ENCODE measurements around the gene PEX11G.

PEX11G gene

DNA sequence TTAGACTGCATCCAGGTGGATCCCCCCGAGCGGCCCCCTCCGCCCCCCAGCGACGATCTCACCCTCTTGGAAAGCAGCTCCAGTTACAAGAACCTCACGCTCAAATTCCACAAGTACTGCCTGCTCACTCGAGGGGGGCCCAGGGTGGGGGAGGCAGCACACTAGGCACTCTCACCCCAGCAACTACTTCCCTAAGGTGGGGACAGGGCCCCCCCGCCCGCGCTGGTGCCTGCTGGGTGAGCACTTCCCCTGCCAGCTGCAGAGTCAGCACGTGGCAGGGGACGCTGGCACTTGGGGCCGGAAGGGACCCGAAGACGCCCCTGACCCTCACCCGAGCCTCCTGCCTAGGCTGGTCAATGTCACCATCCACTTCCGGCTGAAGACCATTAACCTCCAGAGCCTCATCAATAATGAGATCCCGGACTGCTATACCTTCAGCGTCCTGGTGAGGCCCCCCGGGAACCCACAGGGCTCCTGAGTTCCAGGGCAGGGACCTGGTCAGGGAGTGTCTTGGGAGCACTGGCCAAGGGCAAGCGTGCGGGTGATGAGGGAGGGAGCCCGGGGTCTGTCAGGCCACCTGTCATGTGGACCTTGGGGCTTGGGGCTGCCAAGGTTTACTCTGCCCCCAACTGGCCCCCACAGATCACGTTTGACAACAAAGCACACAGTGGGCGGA lies 38.8 kb upstream of the PEX11G start:
- no peaks in the 10 kb centered on the region for H3K4me1 ChIP-seq (ENCODE audit: insufficient read depth, low read length)
- H3K4me3 ChIP-seq (ENCODE audit: low read length) = no peak overlapping the region
- H3K27me3 ChIP-seq (ENCODE audit: insufficient read depth, low read length) = no peaks in the 10 kb centered on the region
- no peak overlapping the region for H3K9ac ChIP-seq (ENCODE audit: low read depth, low read length)
- H3K9me3 ChIP-seq (ENCODE audit: insufficient read depth, low read depth, low read length) = no peaks in the 10 kb centered on the region
- H3K36me3 ChIP-seq (ENCODE audit: insufficient read depth, low read depth, low read length) = peaks cover 9% of the 10 kb centered on the region
- H3K27ac ChIP-seq (ENCODE audit: low read length) = no peak overlapping the region

DNA sequence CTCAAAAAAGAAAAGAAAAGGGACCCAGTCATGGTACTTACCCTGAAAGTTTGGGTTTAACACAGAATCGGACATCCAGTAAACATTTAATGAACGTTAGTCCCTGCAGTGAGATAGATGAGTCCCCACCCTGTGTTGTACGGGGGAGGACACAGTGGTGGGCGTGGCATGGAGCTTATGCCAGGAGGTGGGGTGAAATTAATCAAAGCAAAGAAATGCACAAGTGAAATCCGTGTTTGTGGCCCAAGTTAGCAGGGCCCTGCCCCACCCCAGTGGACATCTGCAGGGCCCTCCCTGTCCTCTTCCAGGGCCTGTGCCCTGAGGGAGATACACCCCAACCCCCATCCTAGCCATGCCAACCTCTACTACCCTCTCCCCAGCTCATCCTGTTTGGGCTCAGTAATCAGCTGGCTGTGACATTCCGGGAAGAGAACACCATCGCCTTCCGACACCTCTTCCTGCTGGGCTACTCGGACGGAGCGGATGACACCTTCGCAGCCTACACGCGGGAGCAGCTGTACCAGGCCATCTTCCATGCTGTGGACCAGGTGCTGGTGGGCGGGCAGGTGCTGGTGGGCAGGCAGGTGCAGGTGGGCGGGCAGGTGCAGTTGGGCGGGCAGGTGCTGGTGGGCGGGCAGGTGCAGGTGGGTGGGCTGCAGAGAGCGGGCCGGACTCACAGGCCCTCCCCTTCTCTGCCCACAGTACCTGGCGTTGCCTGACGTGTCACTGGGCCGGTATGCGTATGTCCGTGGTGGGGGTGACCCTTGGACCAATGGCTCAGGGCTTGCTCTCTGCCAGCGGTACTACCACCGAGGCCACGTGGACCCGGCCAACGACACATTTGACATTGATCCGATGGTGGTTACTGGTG lies 37.5 kb upstream of the PEX11G start:
- H3K36me3 ChIP-seq (ENCODE audit: insufficient read depth, low read depth, low read length) = peaks cover 4% of the 10 kb centered on the region; the same call in 1 of the 2 replicates

DNA sequence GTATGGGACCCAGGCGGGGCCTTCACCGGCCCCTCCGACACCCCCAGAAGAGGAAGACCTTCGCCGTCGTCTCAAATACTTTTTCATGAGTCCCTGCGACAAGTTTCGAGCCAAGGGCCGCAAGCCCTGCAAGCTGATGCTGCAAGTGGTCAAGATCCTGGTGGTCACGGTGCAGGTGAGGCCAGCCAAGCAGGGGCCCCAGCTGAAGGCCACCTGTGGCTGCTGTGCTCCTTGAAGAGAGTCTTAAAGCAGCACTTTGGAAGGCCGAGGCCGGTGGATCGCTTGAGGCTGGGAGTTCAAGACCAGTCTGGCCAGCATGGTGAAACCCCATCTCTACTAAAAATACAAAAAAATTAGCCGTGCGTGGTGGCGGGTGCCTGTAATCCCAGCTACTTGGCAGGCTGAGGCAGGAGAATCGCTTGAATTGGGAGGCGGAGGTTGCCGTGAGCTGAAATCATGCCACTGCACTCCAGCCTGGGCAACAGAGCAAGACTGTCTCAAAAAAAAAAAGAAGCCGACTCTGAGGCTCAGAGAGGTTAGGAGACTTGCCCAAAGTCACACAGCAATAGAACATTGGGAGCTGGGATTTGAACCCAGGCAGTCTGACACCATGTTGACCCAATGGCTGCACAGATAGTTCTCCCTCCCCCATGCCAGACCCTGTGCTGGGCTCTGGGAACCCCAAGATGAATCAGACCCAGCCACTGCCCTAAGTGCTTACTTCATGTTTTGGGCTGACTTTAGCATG lies 36.3 kb upstream of the PEX11G start:
- Histone ChIP-seq H3K4me1 (ENCODE audit: insufficient read depth, low read length) (no peaks in the 10 kb centered on the region), H3K27me3 (ENCODE audit: insufficient read depth, low read length) (no peaks in the 10 kb centered on the region), H3K4me3 (ENCODE audit: low read length) (no peak overlapping the region), H3K9me3 (ENCODE audit: insufficient read depth, low read depth, low read length) (no peaks in the 10 kb centered on the region), H3K36me3 (ENCODE audit: insufficient read depth, low read depth, low read length) (peaks cover 4% of the 10 kb centered on the region; the same call in 1 of the 2 replicates), H3K27ac (ENCODE audit: low read length) (no peak overlapping the region), H3K9ac (ENCODE audit: low read depth, low read length) (no peak overlapping the region)

More for the DNA sequence above, 37.5 kb upstream of the PEX11G start:
- no peaks in the 10 kb centered on the region for H3K27me3 ChIP-seq (ENCODE audit: insufficient read depth, low read length)
- no peaks in the 10 kb centered on the region for H3K9me3 ChIP-seq (ENCODE audit: insufficient read depth, low read depth, low read length)
- no peak overlapping the region for H3K27ac ChIP-seq (ENCODE audit: low read length)
- H3K4me3 ChIP-seq (ENCODE audit: low read length) = no peak overlapping the region
- H3K4me1 ChIP-seq (ENCODE audit: insufficient read depth, low read length) = no peaks in the 10 kb centered on the region
- no peak overlapping the region for H3K9ac ChIP-seq (ENCODE audit: low read depth, low read length)

DNA sequence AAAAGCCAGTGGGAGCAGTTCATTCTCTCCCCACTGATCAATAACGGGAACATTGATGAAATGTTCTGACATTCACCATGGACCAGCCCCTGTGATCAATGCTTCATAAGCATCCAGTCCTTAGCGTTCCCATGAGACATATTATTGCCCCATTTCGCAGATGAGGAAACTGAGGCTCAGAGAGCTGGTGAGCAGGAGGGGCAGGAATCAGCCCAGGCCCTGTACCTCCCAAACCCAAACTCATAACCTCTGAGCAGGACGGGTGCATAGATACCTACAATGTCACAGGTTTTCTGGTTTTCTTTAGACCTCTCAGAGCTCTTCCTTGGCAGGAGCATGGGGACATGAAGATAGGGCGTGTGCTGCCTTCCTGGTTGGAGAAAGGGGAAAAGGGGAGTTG lies 35.7 kb upstream of the PEX11G start:
- Histone ChIP-seq H3K36me3 (ENCODE audit: insufficient read depth, low read depth, low read length) (peaks cover 2% of the 10 kb centered on the region; the same call in 1 of the 2 replicates), H3K27ac (ENCODE audit: low read length) (no peak overlapping the region), H3K27me3 (ENCODE audit: insufficient read depth, low read length) (no peaks in the 10 kb centered on the region), H3K4me3 (ENCODE audit: low read length) (no peak overlapping the region), H3K9me3 (ENCODE audit: insufficient read depth, low read depth, low read length) (no peaks in the 10 kb centered on the region), H3K4me1 (ENCODE audit: insufficient read depth, low read length) (no peaks in the 10 kb centered on the region), H3K9ac (ENCODE audit: low read depth, low read length) (no peak overlapping the region)

DNA sequence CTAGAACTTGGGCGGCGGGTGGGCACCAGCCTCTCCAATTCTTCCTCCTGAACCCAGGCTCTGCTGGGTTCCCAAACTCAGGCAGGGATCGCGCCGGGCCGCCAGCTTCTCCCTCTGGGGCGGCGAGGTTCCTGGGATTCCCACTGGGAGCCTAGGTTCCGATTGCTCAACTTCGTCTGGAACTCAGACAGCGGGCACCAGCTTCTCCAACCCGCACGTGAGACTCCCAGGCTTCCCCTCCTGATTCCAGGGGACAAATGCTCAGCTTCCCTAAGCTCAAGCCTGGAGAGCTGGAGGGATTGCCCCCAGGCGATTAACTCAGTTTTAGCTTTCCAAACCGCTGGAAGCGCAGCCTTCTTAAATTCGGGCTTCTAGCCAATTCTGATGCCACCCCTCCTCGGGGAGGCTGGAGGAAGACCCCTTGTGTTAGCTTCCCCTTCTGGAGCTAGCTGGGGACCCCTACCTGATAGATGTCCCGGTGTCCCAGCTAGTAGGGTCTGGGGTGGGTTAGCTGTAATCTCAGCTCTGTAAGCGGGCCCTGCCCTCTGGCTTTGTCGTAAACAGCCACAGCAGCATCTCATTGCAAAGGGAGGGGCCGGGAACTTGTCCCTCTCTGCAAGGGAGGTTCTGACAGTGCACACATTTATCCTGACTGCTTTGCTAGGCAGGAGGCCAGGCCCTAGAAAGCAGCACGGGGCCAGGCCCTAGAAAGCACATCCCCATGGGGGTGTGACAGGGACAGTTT lies 34.3 kb upstream of the PEX11G start:
- H3K27ac ChIP-seq (ENCODE audit: low read length) = no peak overlapping the region
- H3K9me3 ChIP-seq (ENCODE audit: insufficient read depth, low read depth, low read length) = no peaks in the 10 kb centered on the region
- peaks cover 4% of the 10 kb centered on the region; the same call in 1 of the 2 replicates for H3K36me3 ChIP-seq (ENCODE audit: insufficient read depth, low read depth, low read length)
- H3K4me3 ChIP-seq (ENCODE audit: low read length) = peak overlapping the region; percentile 68
- no peaks in the 10 kb centered on the region for H3K27me3 ChIP-seq (ENCODE audit: insufficient read depth, low read length)
- peak overlapping the region; percentile 66; the same call in 1 of the 2 replicates for H3K9ac ChIP-seq (ENCODE audit: low read depth, low read length)
- no peaks in the 10 kb centered on the region for H3K4me1 ChIP-seq (ENCODE audit: insufficient read depth, low read length)

DNA sequence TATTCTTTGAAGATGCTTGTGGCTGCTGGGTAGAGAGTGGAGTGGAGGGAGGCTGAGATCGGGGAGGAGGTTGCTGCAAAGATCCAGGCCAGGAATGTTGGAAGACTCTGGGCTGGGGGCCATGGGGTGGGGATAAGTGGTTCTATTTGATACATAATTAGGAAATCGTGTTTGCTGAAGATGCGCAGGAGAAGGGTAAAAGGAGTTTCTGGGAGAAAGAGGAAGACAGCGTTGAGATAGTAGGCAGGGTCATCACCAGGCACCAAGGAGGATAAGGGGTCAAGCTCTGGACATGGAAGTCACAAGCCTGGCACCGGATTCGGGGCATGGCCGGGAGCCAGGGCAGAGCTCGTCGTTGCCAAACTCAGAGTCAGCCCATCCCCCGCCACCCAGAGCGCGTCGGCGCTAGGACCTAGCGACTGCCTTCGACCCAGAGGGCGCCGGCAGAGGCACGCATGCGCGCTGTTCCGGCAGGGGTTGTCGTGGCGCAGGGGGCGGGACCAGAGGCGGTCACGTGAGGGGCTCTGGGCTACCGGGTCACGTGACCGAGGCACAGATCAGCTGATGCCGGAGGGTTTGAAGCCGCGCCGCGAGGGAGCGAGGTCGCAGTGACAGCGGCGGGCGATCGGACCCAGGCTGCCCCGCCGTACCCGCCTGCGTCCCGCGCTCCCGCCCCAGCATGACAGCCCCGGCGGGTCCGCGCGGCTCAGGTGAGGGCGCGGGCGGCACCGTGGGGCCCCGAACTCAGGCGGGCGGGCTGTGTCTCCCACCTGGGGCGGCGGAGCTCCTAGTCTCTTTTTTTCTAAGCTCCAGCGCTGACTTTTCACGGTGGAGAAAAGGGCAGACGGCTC lies 33.5 kb upstream of the PEX11G start, which contains the start of gene MCOLN1:
TSS of gene MCOLN1 (plus strand) at position 553 of the 851 bp plus-strand sequence. CDS start at position 680, 127 bp downstream.
- Histone ChIP-seq H3K4me1 (ENCODE audit: insufficient read depth, low read length) (no peaks in the 10 kb centered on the region), H3K9ac (ENCODE audit: low read depth, low read length) (peak within 1 kb of the TSS; percentile 66), H3K36me3 (ENCODE audit: insufficient read depth, low read depth, low read length) (peaks cover 4% of the 10 kb centered on the region; the same call in 1 of the 2 replicates), H3K27ac (ENCODE audit: low read length) (no peak within 1 kb of the TSS), H3K9me3 (ENCODE audit: insufficient read depth, low read depth, low read length) (no peaks in the 10 kb centered on the region), H3K27me3 (ENCODE audit: insufficient read depth, low read length) (no peaks in the 10 kb centered on the region), H3K4me3 (ENCODE audit: low read length) (peak within 1 kb of the TSS; percentile 68)

DNA sequence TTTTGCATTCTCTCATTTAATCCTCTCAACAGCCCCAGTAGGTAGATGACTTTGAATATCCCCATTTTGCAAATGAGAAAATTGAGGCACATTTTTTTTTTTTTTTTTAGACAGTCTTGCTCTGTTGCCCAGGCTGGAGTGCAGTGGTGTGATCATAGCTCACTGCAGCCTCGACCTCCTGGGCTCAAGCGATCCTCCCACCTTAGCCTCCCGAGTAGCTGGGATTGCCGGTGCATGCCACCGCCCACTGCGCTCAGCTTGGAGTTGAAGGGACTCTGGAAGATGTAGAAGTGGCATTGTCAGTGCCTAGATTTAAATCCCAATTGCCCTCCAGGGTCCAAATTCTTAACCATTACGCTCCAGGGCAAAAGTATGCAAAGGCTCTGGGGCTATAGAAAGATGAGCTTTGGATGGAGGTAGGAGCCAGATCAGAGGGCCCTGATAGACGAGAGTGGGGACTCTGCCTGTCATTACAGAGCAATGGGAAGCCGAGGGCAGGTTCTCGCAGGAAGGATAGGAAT lies 32.8 kb upstream of the PEX11G start:
- H3K4me1 ChIP-seq (ENCODE audit: insufficient read depth, low read length) = no peaks in the 10 kb centered on the region; the same call in 1 of the 2 replicates
- no peaks in the 10 kb centered on the region for H3K27me3 ChIP-seq (ENCODE audit: insufficient read depth, low read length)
- H3K9me3 ChIP-seq (ENCODE audit: insufficient read depth, low read depth, low read length) = no peaks in the 10 kb centered on the region
- H3K36me3 ChIP-seq (ENCODE audit: insufficient read depth, low read depth, low read length) = peaks cover 4% of the 10 kb centered on the region; the same call in 1 of the 2 replicates
- no peak overlapping the region for H3K27ac ChIP-seq (ENCODE audit: low read length)
- peak overlapping the region; percentile 63; the same call in 1 of the 2 replicates for H3K9ac ChIP-seq (ENCODE audit: low read depth, low read length)
- peak overlapping the region; percentile 68 for H3K4me3 ChIP-seq (ENCODE audit: low read length)

DNA sequence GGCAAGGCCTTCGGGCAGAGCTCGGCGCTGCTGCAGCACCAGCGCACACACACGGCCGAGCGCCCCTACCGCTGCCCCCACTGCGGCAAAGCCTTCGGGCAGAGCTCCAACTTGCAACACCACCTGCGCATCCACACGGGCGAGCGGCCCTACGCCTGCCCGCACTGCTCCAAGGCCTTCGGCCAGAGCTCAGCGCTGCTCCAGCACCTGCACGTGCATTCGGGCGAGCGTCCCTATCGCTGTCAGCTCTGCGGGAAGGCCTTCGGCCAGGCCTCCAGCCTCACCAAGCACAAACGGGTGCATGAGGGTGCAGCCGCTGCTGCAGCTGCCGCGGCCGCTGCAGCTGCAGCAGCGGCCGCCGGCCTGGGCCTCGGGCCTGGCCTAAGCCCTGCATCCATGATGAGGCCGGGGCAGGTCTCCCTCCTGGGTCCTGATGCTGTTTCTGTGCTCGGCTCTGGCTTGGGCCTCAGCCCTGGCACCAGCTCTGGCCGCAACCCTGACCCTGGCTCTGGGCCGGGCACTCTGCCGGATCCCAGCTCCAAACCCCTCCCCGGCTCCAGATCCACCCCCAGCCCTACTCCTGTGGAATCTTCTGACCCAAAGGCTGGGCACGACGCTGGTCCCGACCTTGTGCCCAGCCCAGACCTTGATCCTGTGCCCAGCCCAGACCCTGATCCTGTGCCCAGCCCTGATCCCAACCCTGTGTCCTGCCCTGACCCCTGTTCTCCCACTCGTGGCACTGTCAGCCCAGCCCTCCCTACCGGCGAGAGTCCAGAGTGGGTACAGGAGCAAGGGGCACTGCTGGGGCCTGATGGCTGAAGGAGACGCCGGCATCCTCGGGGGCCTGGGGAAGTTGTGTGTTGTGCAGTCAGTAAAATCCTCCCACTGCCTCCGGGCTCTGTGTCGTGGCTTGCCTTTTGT lies 31.6 kb upstream of the PEX11G start:
- H3K27ac ChIP-seq (ENCODE audit: low read length) = no peak overlapping the region
- no peaks in the 10 kb centered on the region for H3K27me3 ChIP-seq (ENCODE audit: insufficient read depth, low read length)
- H3K9me3 ChIP-seq (ENCODE audit: insufficient read depth, low read depth, low read length) = no peaks in the 10 kb centered on the region
- H3K9ac ChIP-seq (ENCODE audit: low read depth, low read length) = no peak overlapping the region
- no peak overlapping the region for H3K4me3 ChIP-seq (ENCODE audit: low read length)
- H3K4me1 ChIP-seq (ENCODE audit: insufficient read depth, low read length) = peaks cover 3% of the 10 kb centered on the region; the same call in 1 of the 2 replicates
- peaks cover 4% of the 10 kb centered on the region; the same call in 1 of the 2 replicates for H3K36me3 ChIP-seq (ENCODE audit: insufficient read depth, low read depth, low read length)

DNA sequence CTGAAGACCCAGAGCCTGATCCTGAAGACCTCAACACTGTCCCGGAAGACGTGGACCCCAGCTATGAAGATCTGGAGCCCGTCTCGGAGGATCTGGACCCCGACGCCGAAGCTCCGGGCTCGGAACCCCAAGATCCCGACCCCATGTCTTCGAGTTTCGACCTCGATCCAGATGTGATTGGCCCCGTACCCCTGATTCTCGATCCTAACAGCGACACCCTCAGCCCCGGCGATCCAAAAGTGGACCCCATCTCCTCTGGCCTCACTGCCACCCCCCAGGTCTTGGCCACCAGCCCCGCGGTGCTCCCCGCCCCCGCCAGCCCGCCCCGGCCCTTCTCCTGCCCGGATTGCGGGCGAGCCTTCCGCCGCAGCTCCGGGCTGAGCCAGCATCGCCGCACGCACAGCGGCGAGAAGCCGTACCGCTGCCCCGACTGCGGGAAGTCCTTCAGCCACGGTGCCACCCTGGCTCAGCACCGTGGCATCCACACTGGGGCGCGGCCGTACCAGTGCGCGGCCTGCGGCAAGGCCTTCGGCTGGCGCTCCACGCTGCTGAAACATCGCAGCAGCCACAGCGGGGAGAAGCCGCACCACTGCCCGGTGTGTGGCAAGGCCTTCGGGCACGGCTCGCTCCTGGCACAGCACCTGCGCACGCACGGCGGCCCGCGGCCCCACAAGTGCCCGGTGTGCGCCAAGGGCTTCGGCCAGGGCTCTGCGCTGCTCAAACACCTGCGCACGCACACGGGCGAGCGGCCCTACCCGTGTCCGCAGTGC lies 30.7 kb upstream of the PEX11G start:
- Histone ChIP-seq H3K27ac (ENCODE audit: low read length) (no peak overlapping the region), H3K9ac (ENCODE audit: low read depth, low read length) (no peak overlapping the region), H3K36me3 (ENCODE audit: insufficient read depth, low read depth, low read length) (peaks cover 4% of the 10 kb centered on the region; the same call in 1 of the 2 replicates), H3K4me3 (ENCODE audit: low read length) (no peak overlapping the region), H3K27me3 (ENCODE audit: insufficient read depth, low read length) (no peaks in the 10 kb centered on the region), H3K9me3 (ENCODE audit: insufficient read depth, low read depth, low read length) (no peaks in the 10 kb centered on the region), H3K4me1 (ENCODE audit: insufficient read depth, low read length) (peaks cover 5% of the 10 kb centered on the region; the same call in 1 of the 2 replicates)

Measured in iPS-20b (cell line).